ENCODE data around the gene CCDC60.

The CCDC60 gene

DNA sequence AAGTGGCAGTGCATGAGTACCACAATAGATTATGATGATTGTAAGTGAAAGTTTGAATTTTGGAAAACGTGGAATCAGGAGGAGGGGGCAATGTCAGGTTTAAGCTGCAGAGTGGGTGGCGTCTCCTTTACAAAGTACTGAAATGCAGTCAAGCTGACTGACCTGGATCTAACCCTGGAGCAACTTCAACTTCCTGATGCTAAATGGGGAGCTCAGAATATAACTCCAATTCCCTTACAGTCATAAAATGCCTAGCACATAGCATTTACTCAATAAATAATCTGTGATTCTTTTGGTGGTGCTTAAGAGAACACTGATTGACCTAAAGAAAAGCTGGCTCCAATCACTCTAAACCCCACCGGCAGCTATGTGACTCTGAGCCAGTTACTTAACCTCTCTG lies 38.5 kb downstream of the CCDC60 start:
- DNase-seq: no peak
- Histone ChIP-seq H2AFZ (ENCODE audit: low read length) (no peak overlapping the region), H3K4me2 (ENCODE audit: low read depth, low read length) (no peak overlapping the region), H3F3A (ENCODE audit: insufficient read depth, low read length) (no peaks in the 10 kb centered on the region), H3K79me2 (ENCODE audit: low read length) (no peaks in the 10 kb centered on the region), H3K9ac (ENCODE audit: low read length) (no peak overlapping the region), H4K20me1 (ENCODE audit: insufficient read depth, low read length) (no peaks in the 10 kb centered on the region), H3K27me3 (replicated peaks; ENCODE audit: insufficient read depth, low read length) (no peaks in the 10 kb centered on the region), H3K27ac (ENCODE audit: low read length) (no peak overlapping the region), H3K9me3 (replicated peaks; ENCODE audit: insufficient read depth, low read length) (no peaks in the 10 kb centered on the region), H3K9me2 (replicated peaks; ENCODE audit: insufficient read depth, low read length) (no peaks in the 10 kb centered on the region), H3K36me3 (replicated peaks; ENCODE audit: insufficient read depth, low read length) (no peaks in the 10 kb centered on the region), H3K4me1 (ENCODE audit: low read length) (no peaks in the 10 kb centered on the region), H3K4me3 (ENCODE audit: low read length) (no peak overlapping the region)
- TF ChIP-seq, protein P1, sequence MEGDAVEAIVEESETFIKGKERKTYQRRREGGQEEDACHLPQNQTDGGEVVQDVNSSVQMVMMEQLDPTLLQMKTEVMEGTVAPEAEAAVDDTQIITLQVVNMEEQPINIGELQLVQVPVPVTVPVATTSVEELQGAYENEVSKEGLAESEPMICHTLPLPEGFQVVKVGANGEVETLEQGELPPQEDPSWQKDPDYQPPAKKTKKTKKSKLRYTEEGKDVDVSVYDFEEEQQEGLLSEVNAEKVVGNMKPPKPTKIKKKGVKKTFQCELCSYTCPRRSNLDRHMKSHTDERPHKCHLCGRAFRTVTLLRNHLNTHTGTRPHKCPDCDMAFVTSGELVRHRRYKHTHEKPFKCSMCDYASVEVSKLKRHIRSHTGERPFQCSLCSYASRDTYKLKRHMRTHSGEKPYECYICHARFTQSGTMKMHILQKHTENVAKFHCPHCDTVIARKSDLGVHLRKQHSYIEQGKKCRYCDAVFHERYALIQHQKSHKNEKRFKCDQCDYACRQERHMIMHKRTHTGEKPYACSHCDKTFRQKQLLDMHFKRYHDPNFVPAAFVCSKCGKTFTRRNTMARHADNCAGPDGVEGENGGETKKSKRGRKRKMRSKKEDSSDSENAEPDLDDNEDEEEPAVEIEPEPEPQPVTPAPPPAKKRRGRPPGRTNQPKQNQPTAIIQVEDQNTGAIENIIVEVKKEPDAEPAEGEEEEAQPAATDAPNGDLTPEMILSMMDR (IDR thresholded peaks at IDR 0.05; ENCODE audit: low read length): no peak
- no peak for TF ChIP-seq EZH2 (optimal IDR thresholded peaks at IDR 0.05; ENCODE audit: low read depth, low read length)
- no peak for TF ChIP-seq EZH2phosphoT487 (IDR thresholded peaks at IDR 0.05; ENCODE audit: low read length)

DNA sequence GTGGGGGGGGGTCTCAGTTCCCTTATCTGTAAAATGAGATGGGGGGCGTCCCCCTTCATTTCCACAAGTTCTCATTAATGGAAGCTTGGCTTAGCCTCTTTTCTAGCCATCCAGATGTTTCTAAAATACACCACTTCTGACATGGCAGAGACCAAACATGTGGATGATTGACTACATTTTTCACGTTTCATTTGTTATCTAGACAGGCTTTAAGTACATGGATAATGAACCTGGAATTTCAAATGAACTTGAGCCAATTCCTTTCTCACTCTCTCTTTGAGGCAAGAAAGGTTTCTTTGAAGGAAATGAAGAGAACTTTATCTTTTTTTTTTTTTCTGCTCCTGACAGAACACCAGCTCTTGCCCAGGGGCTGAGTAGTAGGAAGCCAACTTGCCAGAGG lies 39.1 kb downstream of the CCDC60 start:
- Histone ChIP-seq H3K79me2 (ENCODE audit: low read length) (no peaks in the 10 kb centered on the region), H3K4me1 (ENCODE audit: low read length) (no peaks in the 10 kb centered on the region), H3K36me3 (replicated peaks; ENCODE audit: insufficient read depth, low read length) (no peaks in the 10 kb centered on the region), H3K4me3 (ENCODE audit: low read length) (no peak overlapping the region), H3K27me3 (replicated peaks; ENCODE audit: insufficient read depth, low read length) (no peaks in the 10 kb centered on the region), H3K9ac (ENCODE audit: low read length) (no peak overlapping the region), H4K20me1 (ENCODE audit: insufficient read depth, low read length) (no peaks in the 10 kb centered on the region), H3K27ac (ENCODE audit: low read length) (no peak overlapping the region), H2AFZ (ENCODE audit: low read length) (no peak overlapping the region), H3F3A (ENCODE audit: insufficient read depth, low read length) (no peaks in the 10 kb centered on the region), H3K4me2 (ENCODE audit: low read depth, low read length) (no peak overlapping the region), H3K9me3 (replicated peaks; ENCODE audit: insufficient read depth, low read length) (no peaks in the 10 kb centered on the region), H3K9me2 (replicated peaks; ENCODE audit: insufficient read depth, low read length) (no peaks in the 10 kb centered on the region)
- DNase-seq: no peak
- TF ChIP-seq, protein P1 (IDR thresholded peaks at IDR 0.05; ENCODE audit: low read length): no peak
- TF ChIP-seq EZH2 (optimal IDR thresholded peaks at IDR 0.05; ENCODE audit: low read depth, low read length): no peak

DNA sequence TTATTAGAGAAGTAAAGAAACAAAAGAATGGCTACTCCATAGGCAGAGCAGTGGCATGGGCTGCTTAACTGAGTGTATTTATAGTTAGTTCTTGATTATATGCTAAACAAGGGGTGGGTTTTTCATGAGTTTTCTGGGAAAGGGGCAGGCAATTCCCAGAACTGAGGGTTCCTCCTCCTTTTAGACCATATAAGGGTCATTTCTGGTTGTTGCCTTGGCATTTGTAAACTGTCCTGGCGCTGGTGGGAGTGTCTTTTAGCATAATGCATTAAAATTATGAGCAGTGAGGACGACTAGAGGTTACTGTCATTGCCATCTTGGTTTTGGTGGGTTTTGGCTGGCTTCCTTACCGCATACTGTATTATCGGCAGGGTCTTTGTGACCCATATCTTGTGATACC lies 40.1 kb downstream of the CCDC60 start:
- no peaks in the 10 kb centered on the region for H3K27me3 ChIP-seq (replicated peaks; ENCODE audit: insufficient read depth, low read length)
- no peak overlapping the region for H3K4me2 ChIP-seq (ENCODE audit: low read depth, low read length)
- H3K4me3 ChIP-seq (ENCODE audit: low read length): no peak overlapping the region
- no peaks in the 10 kb centered on the region for H3F3A ChIP-seq (ENCODE audit: insufficient read depth, low read length)
- no peak overlapping the region for H2AFZ ChIP-seq (ENCODE audit: low read length)
- H3K27ac ChIP-seq (ENCODE audit: low read length): no peak overlapping the region
- no peaks in the 10 kb centered on the region for H3K9me2 ChIP-seq (replicated peaks; ENCODE audit: insufficient read depth, low read length)
- no peaks in the 10 kb centered on the region for H3K36me3 ChIP-seq (replicated peaks; ENCODE audit: insufficient read depth, low read length)
- DNase-seq: no peak
- no peaks in the 10 kb centered on the region for H4K20me1 ChIP-seq (ENCODE audit: insufficient read depth, low read length)
- no peaks in the 10 kb centered on the region for H3K79me2 ChIP-seq (ENCODE audit: low read length)
- H3K4me1 ChIP-seq (ENCODE audit: low read length): no peaks in the 10 kb centered on the region
- no peaks in the 10 kb centered on the region for H3K9me3 ChIP-seq (replicated peaks; ENCODE audit: insufficient read depth, low read length)
- H3K9ac ChIP-seq (ENCODE audit: low read length): no peak overlapping the region
- TF ChIP-seq EZH2 (optimal IDR thresholded peaks at IDR 0.05; ENCODE audit: low read depth, low read length) (no peak), EZH2phosphoT487 (IDR thresholded peaks at IDR 0.05; ENCODE audit: low read length) (no peak)
- TF ChIP-seq, protein P1 (IDR thresholded peaks at IDR 0.05; ENCODE audit: low read length): no peak

Measured in MM.1S (cell line).